Ishikawa (cell line): Measurements from ENCODE around the gene TNC.

Experiments used
- CEBPB ChIP-seq: IDR thresholded peaks from 2 replicates; pipeline ENCODE4 v1.6.1; 2012
- CREB1 ChIP-seq: IDR thresholded peaks from 2 replicates; pipeline ENCODE4 v1.6.1; 2012; ENCODE audit warnings: low read depth
- EGR1 ChIP-seq: IDR thresholded peaks from 2 replicates; pipeline ENCODE4 v1.6.1; 2012
- EP300 ChIP-seq: IDR thresholded peaks from 2 replicates; pipeline ENCODE4 v1.6.1; 2012; ENCODE audit warnings: borderline replicate concordance
- FOXM1 ChIP-seq: IDR thresholded peaks from 2 replicates; pipeline ENCODE4 v1.6.1; 2012; ENCODE audit warnings: low read depth, borderline replicate concordance
- MAX ChIP-seq: IDR thresholded peaks from 2 replicates; pipeline ENCODE4 v1.6.1; 2012
- NFIC ChIP-seq: IDR thresholded peaks from 2 replicates; pipeline ENCODE4 v1.6.1; 2012
- RAD21 ChIP-seq: IDR thresholded peaks from 2 replicates; pipeline ENCODE4 v1.6.1; 2012; ENCODE audit warnings: low read depth
- REST ChIP-seq: IDR thresholded peaks from 2 replicates; pipeline ENCODE4 v1.6.1; 2012; ENCODE audit warnings: low read depth, mild to moderate bottlenecking
- TAF1 ChIP-seq: IDR thresholded peaks from 2 replicates; pipeline ENCODE4 v1.6.1; 2012; ENCODE audit warnings: low read depth, mild to moderate bottlenecking
- TCF12 ChIP-seq: IDR thresholded peaks from 2 replicates; pipeline ENCODE4 v1.6.1; 2012; ENCODE audit warnings: low read depth
- TEAD4 ChIP-seq: IDR thresholded peaks from 2 replicates; pipeline ENCODE4 v1.6.1; 2012
- USF1 ChIP-seq: IDR thresholded peaks from 2 replicates; pipeline ENCODE4 v1.6.1; 2012
- YY1 ChIP-seq: IDR thresholded peaks from 2 replicates; pipeline ENCODE4 v1.6.1; 2012; ENCODE audit warnings: low read depth
- ZBTB7A ChIP-seq: IDR thresholded peaks from 2 replicates; pipeline ENCODE4 v1.6.1; 2012; ENCODE audit warnings: low read depth

TNC gene

DNA sequence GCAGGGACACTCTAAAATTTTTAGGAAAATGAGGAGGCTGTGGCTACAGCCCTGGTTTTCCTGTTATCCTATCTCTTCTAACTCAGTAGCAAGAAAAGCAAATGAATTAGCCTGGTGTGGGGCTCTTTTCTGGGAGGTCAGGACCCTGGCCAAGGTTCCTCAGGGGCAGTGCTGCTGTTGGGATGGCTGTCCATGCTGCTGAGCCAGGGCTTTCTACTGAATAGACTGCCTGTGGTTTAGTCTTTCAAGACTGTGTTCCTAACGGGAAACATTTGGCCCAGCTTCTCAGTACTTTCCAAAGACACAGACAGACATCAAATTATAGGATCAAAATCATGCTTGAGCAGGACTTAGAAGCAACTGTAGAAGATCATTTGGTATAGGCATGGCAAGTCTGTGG, 18.1 kb downstream of the TNC start:
- TF ChIP-seq TAF1 (no peak), REST (peak; percentile 68), FOXM1 (no peak), ZBTB7A (no peak), RAD21 (no peak), TEAD4 (no peak), USF1 (no peak)

- TF ChIP-seq TEAD4: peak; percentile 94
- peak; percentile 85 for TF ChIP-seq NFIC
- TF ChIP-seq REST: peak; percentile 24; the same call in 1 of the 2 replicates
- peak; percentile 94 for TF ChIP-seq EP300
- TF ChIP-seq MAX: no peak
- 0 out of 2 replicates have a peak, but pooled peaks have one; percentile 8 for TF ChIP-seq EGR1
- TF ChIP-seq ZBTB7A: no peak
- peak; percentile 95 for TF ChIP-seq TCF12
- TF ChIP-seq CEBPB: peak; percentile 79
- TF ChIP-seq FOXM1: peak; percentile 91
These were observed 19.6 kb downstream of the TNC start for GRCh38 chr9:115098226-115098965.

DNA sequence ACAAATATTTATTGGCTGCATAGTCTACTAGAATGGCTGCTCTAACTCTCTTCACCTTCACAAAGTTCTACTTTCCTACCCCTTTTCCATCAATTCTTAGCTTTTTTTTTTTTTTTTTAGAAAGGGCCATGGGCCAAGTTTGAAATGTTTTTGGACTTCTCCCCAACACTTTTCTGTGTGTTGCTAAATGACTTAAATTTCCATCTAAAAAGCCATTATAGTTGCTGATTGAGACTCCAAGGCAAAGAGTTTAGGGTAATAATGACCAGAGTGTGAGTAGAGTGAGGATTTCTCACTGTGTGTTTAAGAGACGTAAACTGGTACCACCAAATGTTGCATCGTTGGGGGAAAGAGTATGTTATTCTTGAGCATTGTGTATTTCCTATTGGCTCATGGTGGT, 24.4 kb downstream of the TNC start:
- TF ChIP-seq TEAD4 (no peak), TAF1 (no peak)

DNA sequence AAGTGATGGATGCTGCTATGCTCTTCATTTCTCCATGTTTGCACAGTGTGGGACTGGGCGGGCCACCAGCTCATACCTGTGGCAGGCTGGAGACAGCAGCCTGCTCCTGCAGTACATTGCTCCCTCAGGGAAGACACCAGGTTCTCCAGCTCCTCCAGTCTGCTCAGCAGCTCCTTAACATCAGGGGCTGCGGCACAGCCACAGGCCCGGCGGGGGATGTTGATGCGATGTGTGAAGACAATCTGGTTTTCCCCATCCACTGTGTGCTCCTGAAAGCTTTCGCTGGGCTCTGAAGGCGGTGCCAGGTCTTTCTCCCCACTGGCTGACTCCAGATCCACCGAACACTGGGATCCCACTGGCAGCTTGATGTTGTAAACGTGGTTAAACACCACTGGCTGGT, 27.5 kb downstream of the TNC start:
- TF ChIP-seq CREB1 (no peak), TCF12 (no peak), FOXM1 (no peak), EP300 (no peak), MAX (no peak), USF1 (no peak), EGR1 (no peak), TAF1 (no peak), REST (no peak), NFIC (no peak), ZBTB7A (no peak), TEAD4 (no peak), CEBPB (no peak), YY1 (no peak), RAD21 (no peak)

DNA sequence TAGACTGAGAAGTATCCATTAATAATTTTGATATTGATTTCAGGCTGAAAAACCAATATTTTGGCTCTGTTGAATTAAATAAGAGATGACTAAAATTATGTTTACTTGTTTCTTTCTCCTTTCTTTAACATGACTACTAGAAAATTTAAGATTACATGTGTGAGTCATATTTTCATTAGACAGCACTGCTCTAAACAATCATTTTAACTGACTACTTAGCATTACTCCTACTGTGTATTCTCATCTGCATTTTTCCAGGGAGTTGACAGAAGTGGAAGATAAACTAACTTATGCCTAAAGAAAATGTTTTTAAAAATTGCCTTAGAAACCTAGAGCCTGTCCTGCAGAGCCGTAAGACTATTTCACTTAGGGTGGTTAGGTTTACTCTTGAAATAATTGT, 29.1 kb downstream of the TNC start:
- TF ChIP-seq CEBPB (no peak), TEAD4 (no peak), USF1 (no peak), YY1 (no peak), EGR1 (no peak), TCF12 (no peak), NFIC (no peak), TAF1 (no peak), EP300 (no peak)
